ENCODE data around the gene EPHA5.

The EPHA5 gene

DNA sequence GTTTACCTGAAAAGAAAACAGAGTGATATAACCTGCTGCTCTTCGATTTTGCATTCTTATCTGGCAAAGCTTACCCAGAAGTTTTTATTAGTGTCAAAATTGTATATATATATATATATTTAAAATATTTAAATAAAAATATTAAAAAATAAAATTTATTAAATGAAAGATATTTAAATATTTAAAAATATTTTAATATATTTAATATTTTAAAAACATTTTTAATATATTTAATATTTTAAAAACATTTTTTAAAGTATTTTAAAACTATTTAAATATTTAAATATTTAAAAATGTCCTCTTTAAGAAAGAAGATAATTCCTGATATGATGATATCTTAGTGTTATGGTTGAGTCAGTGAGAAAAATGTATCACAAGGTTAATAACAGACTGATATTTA lies 317.2 kb downstream of the EPHA5 start:
- H3K9me3 ChIP-seq (ENCODE audit: control insufficient read depth, low read length): no peaks in the 10 kb centered on the region
- no peaks in the 10 kb centered on the region for H3K4me1 ChIP-seq (ENCODE audit: control insufficient read depth, insufficient read depth, low read length, poor library complexity, severe bottlenecking)
- no peaks in the 10 kb centered on the region for H3K36me3 ChIP-seq (ENCODE audit: control insufficient read depth, insufficient read depth, low read length)
- no peak overlapping the region for H3K4me3 ChIP-seq (ENCODE audit: insufficient read depth, low read depth, low read length, poor library complexity, severe bottlenecking)
- no peak overlapping the region for H3K27ac ChIP-seq (ENCODE audit: insufficient read depth, low read length, poor library complexity, severe bottlenecking)
- no peak for DNase-seq
- no peaks in the 10 kb centered on the region for H3K27me3 ChIP-seq (replicated peaks; ENCODE audit: control insufficient read depth, insufficient read depth, low read length, poor library complexity, severe bottlenecking)

DNA sequence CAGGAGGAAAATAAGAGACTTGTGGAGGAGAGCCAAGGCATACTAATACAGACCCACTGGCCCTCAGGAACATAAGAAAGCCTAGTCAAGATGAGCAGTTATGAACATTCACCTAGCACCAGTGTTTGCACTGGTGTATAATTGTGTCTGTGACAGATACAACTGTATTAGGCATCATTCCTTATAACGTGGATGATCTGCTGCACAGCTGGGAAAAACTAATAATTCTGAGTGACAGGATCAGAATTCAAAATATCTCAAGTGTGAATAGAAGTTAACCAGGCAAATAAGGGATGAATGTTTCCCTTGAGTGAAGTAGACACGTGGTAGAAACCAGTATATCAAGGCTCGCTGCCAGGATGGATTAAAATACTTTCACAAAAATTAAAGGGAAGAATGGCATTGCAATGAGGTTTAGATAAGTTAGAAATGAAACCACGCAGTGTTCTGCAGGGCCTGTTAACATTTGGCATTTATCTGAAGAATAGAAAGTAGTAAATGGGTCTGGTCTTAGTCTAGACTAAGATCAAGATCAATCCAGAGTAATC lies 325.9 kb downstream of the EPHA5 start:
- Histone ChIP-seq H3K27ac (ENCODE audit: insufficient read depth, low read length, poor library complexity, severe bottlenecking) (no peak overlapping the region), H3K36me3 (ENCODE audit: control insufficient read depth, insufficient read depth, low read length) (no peaks in the 10 kb centered on the region), H3K27me3 (replicated peaks; ENCODE audit: control insufficient read depth, insufficient read depth, low read length, poor library complexity, severe bottlenecking) (no peaks in the 10 kb centered on the region), H3K9me3 (ENCODE audit: control insufficient read depth, low read length) (no peaks in the 10 kb centered on the region), H3K4me1 (ENCODE audit: control insufficient read depth, insufficient read depth, low read length, poor library complexity, severe bottlenecking) (no peaks in the 10 kb centered on the region), H3K4me3 (ENCODE audit: insufficient read depth, low read depth, low read length, poor library complexity, severe bottlenecking) (no peak overlapping the region)
- DNase-seq: no peak

DNA sequence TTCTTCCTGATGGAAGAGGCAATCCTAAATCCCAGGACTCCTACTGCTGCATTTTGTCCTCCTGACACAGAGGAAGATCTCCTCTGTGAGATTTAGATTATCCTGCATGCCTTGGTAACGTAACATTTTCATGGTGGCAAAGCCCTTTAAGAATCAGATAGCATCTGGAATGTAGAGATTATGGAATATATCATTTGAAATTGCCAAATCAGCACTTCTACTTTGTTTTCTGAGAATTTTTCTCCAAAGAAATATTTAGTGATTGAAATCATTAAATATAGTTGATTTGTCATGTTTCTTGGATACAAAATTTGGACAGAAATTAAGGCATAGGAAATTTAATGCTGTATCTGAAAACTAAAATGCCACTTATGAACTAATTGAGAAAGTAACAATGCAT lies 326.9 kb downstream of the EPHA5 start:
- DNase-seq: no peak
- no peaks in the 10 kb centered on the region for H3K9me3 ChIP-seq (ENCODE audit: control insufficient read depth, low read length)
- H3K27me3 ChIP-seq (replicated peaks; ENCODE audit: control insufficient read depth, insufficient read depth, low read length, poor library complexity, severe bottlenecking): no peaks in the 10 kb centered on the region
- H3K4me1 ChIP-seq (ENCODE audit: control insufficient read depth, insufficient read depth, low read length, poor library complexity, severe bottlenecking): no peaks in the 10 kb centered on the region
- no peak overlapping the region for H3K27ac ChIP-seq (ENCODE audit: insufficient read depth, low read length, poor library complexity, severe bottlenecking)
- H3K4me3 ChIP-seq (ENCODE audit: insufficient read depth, low read depth, low read length, poor library complexity, severe bottlenecking): no peak overlapping the region
- no peaks in the 10 kb centered on the region for H3K36me3 ChIP-seq (ENCODE audit: control insufficient read depth, insufficient read depth, low read length)

DNA sequence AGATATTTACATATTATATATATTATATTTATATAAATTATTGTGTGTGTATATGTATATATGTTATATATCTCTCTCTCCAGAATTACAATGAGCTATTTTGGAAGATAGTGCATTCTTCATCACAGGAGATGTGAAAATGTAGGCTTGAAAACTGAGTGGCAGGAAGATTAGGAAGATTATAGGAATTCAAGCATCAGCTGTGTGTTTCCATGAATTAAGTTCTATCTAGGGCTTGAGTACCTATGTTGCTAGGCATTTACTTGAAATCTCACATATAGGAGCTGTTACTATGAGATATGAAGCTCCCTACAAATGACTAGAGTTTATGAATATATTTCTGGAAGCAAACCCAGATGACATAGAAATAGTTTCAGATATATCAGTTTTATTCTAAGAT lies 328.7 kb downstream of the EPHA5 start:
- Histone ChIP-seq H3K27me3 (replicated peaks; ENCODE audit: control insufficient read depth, insufficient read depth, low read length, poor library complexity, severe bottlenecking) (no peaks in the 10 kb centered on the region), H3K36me3 (ENCODE audit: control insufficient read depth, insufficient read depth, low read length) (no peaks in the 10 kb centered on the region), H3K4me1 (ENCODE audit: control insufficient read depth, insufficient read depth, low read length, poor library complexity, severe bottlenecking) (no peaks in the 10 kb centered on the region), H3K27ac (ENCODE audit: insufficient read depth, low read length, poor library complexity, severe bottlenecking) (no peak overlapping the region), H3K9me3 (ENCODE audit: control insufficient read depth, low read length) (no peaks in the 10 kb centered on the region), H3K4me3 (ENCODE audit: insufficient read depth, low read depth, low read length, poor library complexity, severe bottlenecking) (no peak overlapping the region)
- DNase-seq: no peak

GRCh38 chr4:65340382-65341109 lies 329.7 kb downstream of the EPHA5 start:
- Histone ChIP-seq H3K4me1 (ENCODE audit: control insufficient read depth, insufficient read depth, low read length, poor library complexity, severe bottlenecking) (no peaks in the 10 kb centered on the region), H3K4me3 (ENCODE audit: insufficient read depth, low read depth, low read length, poor library complexity, severe bottlenecking) (no peak overlapping the region), H3K9me3 (ENCODE audit: control insufficient read depth, low read length) (no peaks in the 10 kb centered on the region), H3K36me3 (ENCODE audit: control insufficient read depth, insufficient read depth, low read length) (no peaks in the 10 kb centered on the region), H3K27ac (ENCODE audit: insufficient read depth, low read length, poor library complexity, severe bottlenecking) (no peak overlapping the region), H3K27me3 (replicated peaks; ENCODE audit: control insufficient read depth, insufficient read depth, low read length, poor library complexity, severe bottlenecking) (no peaks in the 10 kb centered on the region)
- no peak for DNase-seq

- no peaks in the 10 kb centered on the region for H3K4me1 ChIP-seq (ENCODE audit: control insufficient read depth, insufficient read depth, low read length, poor library complexity, severe bottlenecking)
- H3K36me3 ChIP-seq (ENCODE audit: control insufficient read depth, insufficient read depth, low read length): no peaks in the 10 kb centered on the region
- no peak overlapping the region for H3K4me3 ChIP-seq (ENCODE audit: insufficient read depth, low read depth, low read length, poor library complexity, severe bottlenecking)
- H3K27me3 ChIP-seq (replicated peaks; ENCODE audit: control insufficient read depth, insufficient read depth, low read length, poor library complexity, severe bottlenecking): no peaks in the 10 kb centered on the region
- no peaks in the 10 kb centered on the region for H3K9me3 ChIP-seq (ENCODE audit: control insufficient read depth, low read length)
- H3K27ac ChIP-seq (ENCODE audit: insufficient read depth, low read length, poor library complexity, severe bottlenecking): no peak overlapping the region
- DNase-seq: no peak
Measured at GRCh38 chr4:65337371-65337770, 332.9 kb downstream of the EPHA5 start.

DNA sequence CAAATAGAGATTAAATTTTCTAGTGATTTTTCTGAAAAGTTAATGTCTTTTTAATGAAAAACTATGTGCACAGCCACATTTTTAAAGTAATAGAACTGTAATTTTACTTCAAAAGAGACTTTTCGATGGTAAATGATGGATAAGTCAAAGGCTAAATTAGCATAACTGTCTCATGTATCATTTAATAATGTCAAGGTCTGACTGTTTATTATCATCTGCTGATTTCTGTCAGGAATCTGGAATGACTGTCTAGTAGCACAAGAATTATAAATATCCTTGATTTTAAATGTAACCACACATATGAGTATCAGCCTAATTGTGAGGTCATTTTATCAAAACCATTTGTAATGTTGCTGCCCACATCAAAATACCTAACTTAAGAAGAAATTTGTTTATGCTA lies 333.8 kb downstream of the EPHA5 start:
- H3K4me3 ChIP-seq (ENCODE audit: insufficient read depth, low read depth, low read length, poor library complexity, severe bottlenecking): no peak overlapping the region
- H3K4me1 ChIP-seq (ENCODE audit: control insufficient read depth, insufficient read depth, low read length, poor library complexity, severe bottlenecking): no peaks in the 10 kb centered on the region
- no peaks in the 10 kb centered on the region for H3K9me3 ChIP-seq (ENCODE audit: control insufficient read depth, low read length)
- H3K27me3 ChIP-seq (replicated peaks; ENCODE audit: control insufficient read depth, insufficient read depth, low read length, poor library complexity, severe bottlenecking): no peaks in the 10 kb centered on the region
- H3K36me3 ChIP-seq (ENCODE audit: control insufficient read depth, insufficient read depth, low read length): no peaks in the 10 kb centered on the region
- DNase-seq: no peak
- no peak overlapping the region for H3K27ac ChIP-seq (ENCODE audit: insufficient read depth, low read length, poor library complexity, severe bottlenecking)

DNA sequence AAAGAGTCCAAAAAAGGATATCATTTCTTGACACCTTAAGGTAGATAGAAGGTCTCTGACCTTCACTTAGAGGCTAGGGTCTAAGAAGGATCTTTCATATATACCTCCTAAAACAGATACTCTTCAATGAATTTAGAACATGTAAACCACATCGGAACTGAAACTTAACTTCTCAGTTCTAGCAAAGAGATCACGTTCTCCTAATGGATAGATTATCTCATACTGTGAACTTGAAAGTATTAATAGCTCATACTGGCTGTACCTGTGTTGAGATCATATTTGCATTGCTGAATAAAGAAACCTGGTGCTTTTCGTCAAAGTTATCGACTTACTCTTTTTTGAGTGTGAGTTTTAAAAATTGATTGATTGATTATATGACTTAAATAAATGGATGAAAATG lies 353.8 kb downstream of the EPHA5 start:
- Histone ChIP-seq H3K27me3 (replicated peaks; ENCODE audit: control insufficient read depth, insufficient read depth, low read length, poor library complexity, severe bottlenecking) (no peaks in the 10 kb centered on the region), H3K36me3 (ENCODE audit: control insufficient read depth, insufficient read depth, low read length) (no peaks in the 10 kb centered on the region), H3K27ac (ENCODE audit: insufficient read depth, low read length, poor library complexity, severe bottlenecking) (no peak overlapping the region), H3K9me3 (ENCODE audit: control insufficient read depth, low read length) (no peaks in the 10 kb centered on the region), H3K4me3 (ENCODE audit: insufficient read depth, low read depth, low read length, poor library complexity, severe bottlenecking) (no peak overlapping the region), H3K4me1 (ENCODE audit: control insufficient read depth, insufficient read depth, low read length, poor library complexity, severe bottlenecking) (no peaks in the 10 kb centered on the region)
- DNase-seq: no peak

GRCh38 chr4:65311120-65311519 lies 359.2 kb downstream of the EPHA5 start:
- Histone ChIP-seq H3K4me3 (ENCODE audit: insufficient read depth, low read depth, low read length, poor library complexity, severe bottlenecking) (no peak overlapping the region), H3K9me3 (ENCODE audit: control insufficient read depth, low read length) (no peaks in the 10 kb centered on the region), H3K4me1 (ENCODE audit: control insufficient read depth, insufficient read depth, low read length, poor library complexity, severe bottlenecking) (no peaks in the 10 kb centered on the region), H3K27me3 (replicated peaks; ENCODE audit: control insufficient read depth, insufficient read depth, low read length, poor library complexity, severe bottlenecking) (no peaks in the 10 kb centered on the region), H3K36me3 (ENCODE audit: control insufficient read depth, insufficient read depth, low read length) (no peaks in the 10 kb centered on the region), H3K27ac (ENCODE audit: insufficient read depth, low read length, poor library complexity, severe bottlenecking) (no peak overlapping the region)
- DNase-seq: no peak

DNA sequence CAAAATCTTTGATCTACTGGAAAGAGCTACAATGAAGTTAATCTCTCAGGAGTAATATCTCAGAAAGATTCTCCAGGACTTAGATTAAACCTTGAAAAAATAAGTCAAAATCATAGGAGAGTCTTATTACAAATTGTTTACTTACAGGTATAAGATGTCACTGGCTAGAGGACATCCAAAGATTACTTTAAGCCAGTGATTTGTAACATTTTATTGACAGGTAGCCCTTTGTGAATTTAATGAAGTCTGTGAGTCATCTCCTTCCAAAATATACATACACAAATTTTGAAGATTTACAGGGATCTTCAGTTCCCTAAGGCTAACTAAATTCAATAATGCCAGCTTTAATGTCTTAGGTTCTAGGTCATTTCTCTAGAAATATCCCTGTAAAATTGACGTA lies 359.7 kb downstream of the EPHA5 start:
- no peak for DNase-seq
- H3K36me3 ChIP-seq (ENCODE audit: control insufficient read depth, insufficient read depth, low read length): no peaks in the 10 kb centered on the region
- H3K27me3 ChIP-seq (replicated peaks; ENCODE audit: control insufficient read depth, insufficient read depth, low read length, poor library complexity, severe bottlenecking): no peaks in the 10 kb centered on the region
- H3K27ac ChIP-seq (ENCODE audit: insufficient read depth, low read length, poor library complexity, severe bottlenecking): no peak overlapping the region
- H3K4me1 ChIP-seq (ENCODE audit: control insufficient read depth, insufficient read depth, low read length, poor library complexity, severe bottlenecking): no peaks in the 10 kb centered on the region
- H3K4me3 ChIP-seq (ENCODE audit: insufficient read depth, low read depth, low read length, poor library complexity, severe bottlenecking): no peak overlapping the region
- H3K9me3 ChIP-seq (ENCODE audit: control insufficient read depth, low read length): no peaks in the 10 kb centered on the region

All from effector memory CD4-positive, alpha-beta T cell (primary cell).